ENCODE data around the gene QARS1. TPM values are rescaled to one million over a fixed set of nuclear protein-coding genes. Genes with fewer than 3 reads are reported as not detected.

QARS1 gene
- total and polyA plus RNA-seq, 2 experiments from 2014 or later, result 87.0 to 240 TPM

GRCh38 chr3:49124991-49125670 lies 20.6 kb upstream of the QARS1 start:
- WGBS, 2 experiments (ENCODE audit: low coverage in 1 of 2, low lambda C conversion rate in 2 of 2, missing lambda C conversion rate in 2 of 2), result 78 to 82% methylated on average over 14 of the region's 14 CpGs
- no peaks in the 10 kb centered on the region for H4K20me1 ChIP-seq (ENCODE audit: insufficient read depth)
- no peaks in the 10 kb centered on the region for H3K9me3 ChIP-seq (ENCODE audit: low read depth)
- H3K4me1 ChIP-seq (ENCODE audit: insufficient read depth), result no peaks in the 10 kb centered on the region
- no peak overlapping the region for H3K27ac ChIP-seq
- no peak overlapping the region for H3K4me2 ChIP-seq (ENCODE audit: unreplicated experiment)
- in situ Hi-C loops (cut with MboI), result no loop called here
- no peak overlapping the region for H2AFZ ChIP-seq
- no peak overlapping the region for H3K9ac ChIP-seq
- peaks cover 19% of the 10 kb centered on the region for H3F3A ChIP-seq (ENCODE audit: insufficient read depth)
- H3K9me2 ChIP-seq (ENCODE audit: insufficient read depth), result no peaks in the 10 kb centered on the region
- TF ChIP-seq EZH2phosphoT487 (IDR thresholded peaks at IDR 0.05; ENCODE audit: insufficient read depth, low read depth) (no peak), EZH2 (IDR thresholded peaks at IDR 0.05; ENCODE audit: insufficient read depth, poor library complexity, severe bottlenecking) (no peak)
- no peak overlapping the region for H3K4me3 ChIP-seq
- no peak for DNase-seq
- peaks cover 42% of the 10 kb centered on the region for H3K79me2 ChIP-seq (ENCODE audit: insufficient read depth)
- H3K36me3 ChIP-seq (ENCODE audit: low read depth), result peaks cover 8% of the 10 kb centered on the region; the same call in 1 of the 2 replicates
- no peaks in the 10 kb centered on the region for H3K27me3 ChIP-seq (replicated peaks; ENCODE audit: insufficient read depth)

GRCh38 chr3:49124203-49124602 lies 19.6 kb upstream of the QARS1 start:
- Histone ChIP-seq H3K9me3 (ENCODE audit: low read depth) (no peaks in the 10 kb centered on the region), H3K27me3 (replicated peaks; ENCODE audit: insufficient read depth) (no peaks in the 10 kb centered on the region), H3K4me1 (ENCODE audit: insufficient read depth) (peaks cover 6% of the 10 kb centered on the region; the same call in 1 of the 2 replicates), H3K4me3 (no peak overlapping the region), H4K20me1 (ENCODE audit: insufficient read depth) (no peaks in the 10 kb centered on the region), H3K36me3 (ENCODE audit: low read depth) (peaks cover 8% of the 10 kb centered on the region; the same call in 1 of the 2 replicates), H3F3A (ENCODE audit: insufficient read depth) (peaks cover 27% of the 10 kb centered on the region), H3K4me2 (ENCODE audit: unreplicated experiment) (no peak overlapping the region), H2AFZ (no peak overlapping the region), H3K9me2 (ENCODE audit: insufficient read depth) (no peaks in the 10 kb centered on the region), H3K27ac (no peak overlapping the region), H3K9ac (no peak overlapping the region), H3K79me2 (ENCODE audit: insufficient read depth) (peaks cover 42% of the 10 kb centered on the region)
- in situ Hi-C loops (cut with MboI), result no loop called here
- 76 to 80% methylated on average over 7 of the region's 7 CpGs for WGBS, 2 experiments (ENCODE audit: low coverage in 1 of 2, low lambda C conversion rate in 2 of 2, missing lambda C conversion rate in 2 of 2)
- no peak for DNase-seq
- no peak for TF ChIP-seq EZH2phosphoT487 (IDR thresholded peaks at IDR 0.05; ENCODE audit: insufficient read depth, low read depth)

DNA sequence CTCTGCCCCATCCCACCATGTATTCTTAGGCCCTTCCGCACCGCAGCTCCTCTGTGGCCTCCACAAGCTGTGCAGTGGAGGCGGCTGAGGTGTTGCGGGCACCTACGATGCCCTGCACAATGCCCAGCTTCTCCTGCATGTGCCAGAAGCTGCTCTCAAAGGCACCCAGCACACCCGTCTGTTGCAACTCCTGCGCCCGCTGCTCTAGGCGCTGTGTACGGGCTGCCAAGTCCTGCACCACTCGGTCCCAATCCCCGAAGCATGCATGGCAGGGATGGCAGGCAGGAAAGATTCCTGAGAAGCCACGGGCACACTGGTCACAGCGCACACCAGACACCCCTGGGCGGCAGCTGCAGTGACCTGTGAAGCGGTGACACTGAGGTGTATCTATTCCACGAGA lies 19.1 kb upstream of the QARS1 start:
- H3K79me2 ChIP-seq (ENCODE audit: insufficient read depth), result peaks cover 42% of the 10 kb centered on the region
- no peak overlapping the region for H3K27ac ChIP-seq
- H3K27me3 ChIP-seq (replicated peaks; ENCODE audit: insufficient read depth), result no peaks in the 10 kb centered on the region
- peaks cover 8% of the 10 kb centered on the region; the same call in 1 of the 2 replicates for H3K36me3 ChIP-seq (ENCODE audit: low read depth)
- H3K4me1 ChIP-seq (ENCODE audit: insufficient read depth), result peaks cover 9% of the 10 kb centered on the region; the same call in 1 of the 2 replicates
- no peak for DNase-seq
- H4K20me1 ChIP-seq (ENCODE audit: insufficient read depth), result no peaks in the 10 kb centered on the region
- in situ Hi-C loops (cut with MboI), result no loop called here
- no peak overlapping the region for H3K4me3 ChIP-seq
- H3F3A ChIP-seq (ENCODE audit: insufficient read depth), result peaks cover 33% of the 10 kb centered on the region
- 87 to 91% methylated on average over 17 of the region's 17 CpGs for WGBS, 2 experiments (ENCODE audit: low coverage in 1 of 2, low lambda C conversion rate in 2 of 2, missing lambda C conversion rate in 2 of 2)
- no peak overlapping the region for H3K9ac ChIP-seq
- H3K9me2 ChIP-seq (ENCODE audit: insufficient read depth), result no peaks in the 10 kb centered on the region
- no peak overlapping the region for H3K4me2 ChIP-seq (ENCODE audit: unreplicated experiment)
- TF ChIP-seq EZH2phosphoT487 (IDR thresholded peaks at IDR 0.05; ENCODE audit: insufficient read depth, low read depth) (no peak), EZH2 (IDR thresholded peaks at IDR 0.05; ENCODE audit: insufficient read depth, poor library complexity, severe bottlenecking) (no peak)
- no peak overlapping the region for H2AFZ ChIP-seq
- no peaks in the 10 kb centered on the region for H3K9me3 ChIP-seq (ENCODE audit: low read depth)

- Histone ChIP-seq H3K36me3 (ENCODE audit: low read depth) (peaks cover 8% of the 10 kb centered on the region; the same call in 1 of the 2 replicates), H3K4me1 (ENCODE audit: insufficient read depth) (peaks cover 9% of the 10 kb centered on the region; the same call in 1 of the 2 replicates), H4K20me1 (ENCODE audit: insufficient read depth) (no peaks in the 10 kb centered on the region), H3K9me3 (ENCODE audit: low read depth) (no peaks in the 10 kb centered on the region), H3K4me2 (ENCODE audit: unreplicated experiment) (no peak overlapping the region), H3K9me2 (ENCODE audit: insufficient read depth) (no peaks in the 10 kb centered on the region), H3K4me3 (no peak overlapping the region), H2AFZ (no peak overlapping the region), H3K79me2 (ENCODE audit: insufficient read depth) (peaks cover 42% of the 10 kb centered on the region), H3F3A (ENCODE audit: insufficient read depth) (peaks cover 34% of the 10 kb centered on the region), H3K27ac (no peak overlapping the region), H3K27me3 (replicated peaks; ENCODE audit: insufficient read depth) (no peaks in the 10 kb centered on the region), H3K9ac (no peak overlapping the region)
- TF ChIP-seq EZH2 (IDR thresholded peaks at IDR 0.05; ENCODE audit: insufficient read depth, poor library complexity, severe bottlenecking) (no peak), EZH2phosphoT487 (IDR thresholded peaks at IDR 0.05; ENCODE audit: insufficient read depth, low read depth) (no peak)
- in situ Hi-C loops (cut with MboI), result no loop called here
- 83 to 92% methylated on average over 17 of the region's 17 CpGs for WGBS, 2 experiments (ENCODE audit: low coverage in 1 of 2, low lambda C conversion rate in 2 of 2, missing lambda C conversion rate in 2 of 2)
- no peak for DNase-seq
Measured at GRCh38 chr3:49122886-49123545, 18.5 kb upstream of the QARS1 start.
